GM23338 (cell line): ENCODE results near the gene FOXC2. TPM values are rescaled to one million over a fixed set of nuclear protein-coding genes. Genes with fewer than 3 reads are reported as not detected.
A peak's percentile ranks its signal among the peaks of the same experiment; 100 is the strongest.

ENCODE experiments used
- ATAC-seq: fragments of 200-7000 bp; cut with Tn5 transposase; 3 replicates; pipeline ENCODE4 v1.9.1; 2020
- DNase-seq: peaks from one replicate; pipeline ENCODE4 v3.0.0-alpha.2; 2015; ENCODE audit warnings: low spot score
- H2AFZ ChIP-seq: fragments of 200-600 bp; sonication (generic); 2 replicates; pipeline ENCODE4 v1.8.0; 2016; ENCODE audit warnings: antibody characterized with exemption, mild to moderate bottlenecking, moderate library complexity
- H3F3A ChIP-seq: fragments of 200-600 bp; sonication (generic); replicated peaks from 2 replicates; pipeline ENCODE4 v1.8.0; 2017; ENCODE audit warnings: antibody characterized with exemption, mixed run types, low read depth
- H3K27ac ChIP-seq: fragments of 200-600 bp; sonication (generic); 2 replicates; pipeline ENCODE4 v1.6.1; 2016; ENCODE audit warnings: low read depth
- H3K27me3 ChIP-seq: fragments of 200-600 bp; sonication (generic); 2 replicates; pipeline ENCODE4 v1.8.0; 2016; ENCODE audit warnings: mild to moderate bottlenecking, mixed run types, moderate library complexity; ENCODE audit not compliant: insufficient read depth
- H3K36me3 ChIP-seq: fragments of 200-600 bp; sonication (generic); 2 replicates; pipeline ENCODE4 v1.8.0; 2016; ENCODE audit warnings: mild to moderate bottlenecking; ENCODE audit not compliant: insufficient read depth
- H3K4me1 ChIP-seq: fragments of 200-600 bp; sonication (generic); 2 replicates; pipeline ENCODE4 v1.8.0; 2016; ENCODE audit warnings: mild to moderate bottlenecking, moderate library complexity; ENCODE audit not compliant: insufficient read depth
- H3K4me2 ChIP-seq: fragments of 200-600 bp; sonication (generic); 2 replicates; pipeline ENCODE4 v1.7.1; 2017; ENCODE audit warnings: mixed run types
- H3K4me3 ChIP-seq: fragments of 200-600 bp; sonication (generic); 2 replicates; pipeline ENCODE4 v1.6.1; 2016; ENCODE audit warnings: mixed run types
- H3K79me2 ChIP-seq: fragments of 200-600 bp; sonication (generic); replicated peaks from 2 replicates; pipeline ENCODE4 v1.8.0; 2017; ENCODE audit warnings: mild to moderate bottlenecking; ENCODE audit not compliant: insufficient read depth
- H3K9me2 ChIP-seq: fragments of 200-600 bp; sonication (generic); 2 replicates; pipeline ENCODE4 v1.8.0; 2017; ENCODE audit not compliant: insufficient read depth
- H4K20me1 ChIP-seq: fragments of 200-600 bp; sonication (generic); replicated peaks from 2 replicates; pipeline ENCODE4 v1.8.0; 2017; ENCODE audit warnings: mild to moderate bottlenecking; ENCODE audit not compliant: insufficient read depth
- H3K27ac Mint-ChIP-seq: 2 replicates; pipeline ENCODE4 v1.8.0; 2020; ENCODE audit warnings: inconsistent platforms, mild to moderate bottlenecking, moderate library complexity, mixed read lengths
- H3K27me3 Mint-ChIP-seq: 3 replicates; pipeline ENCODE4 v1.8.0; 2022; ENCODE audit warnings: low read depth, mild to moderate bottlenecking, moderate library complexity, mixed read lengths, inconsistent platforms; ENCODE audit not compliant: insufficient read depth, poor library complexity
- H3K36me3 Mint-ChIP-seq: 3 replicates; pipeline ENCODE4 v1.8.0; 2021; ENCODE audit warnings: low read depth, mild to moderate bottlenecking, inconsistent platforms, moderate library complexity, mixed read lengths
- H3K4me1 Mint-ChIP-seq: 3 replicates; pipeline ENCODE4 v1.8.0; 2020; ENCODE audit warnings: mild to moderate bottlenecking, inconsistent platforms, mixed read lengths
- H3K4me3 Mint-ChIP-seq: 3 replicates; pipeline ENCODE4 v1.8.0; 2021; ENCODE audit warnings: moderate library complexity, mild to moderate bottlenecking, inconsistent platforms, mixed read lengths
- H3K9me3 Mint-ChIP-seq: 3 replicates; pipeline ENCODE4 v1.8.0; 2020; ENCODE audit warnings: moderate library complexity, mild to moderate bottlenecking, inconsistent platforms, mixed read lengths
- EZH2 ChIP-seq: fragments of 200-600 bp; sonication (generic); IDR thresholded peaks from one replicate; pipeline ENCODE4 v1.8.0; 2017; ENCODE audit warnings: antibody characterized with exemption, mild to moderate bottlenecking, low read depth; ENCODE audit not compliant: unreplicated experiment
- EZH2phosphoT487 ChIP-seq: fragments of 200-600 bp; sonication (generic); IDR thresholded peaks from one replicate; pipeline ENCODE4 v1.8.1; 2018; ENCODE audit warnings: antibody characterized with exemption; ENCODE audit not compliant: unreplicated experiment
- polyA plus RNA-seq: library from polyadenylated mRNA; unstranded; fragments of >200 nt; fragmentation: Nextera tagmentation; extraction: Ambion mirVana; gene quantifications from 2 replicates; pipeline ENCODE4 v1.2.1, GENCODE V29; 2016
- total RNA-seq: library from RNA; depleted of rRNA; stranded (reverse); fragments of >200 nt; shearing (Covaris generic); gene quantifications from 2 replicates; pipeline ENCODE4 v1.2.3, GENCODE V29; 2014
- TF ChIP-seq, protein P1 (sequence below), 2 experiments: fragments of 200-600 bp in 1 of 2; sonication (generic) in 1 of 2; conservative IDR thresholded peaks; 2 replicates each; pipeline versions ENCODE4 v1.5.1 to v1.6.1; 2016 to 2017; ENCODE audit warnings: antibody characterized with exemption in 2 of 2, low read depth in 2 of 2, mild to moderate bottlenecking in 2 of 2, moderate library complexity in 1 of 2
- TF ChIP-seq, protein P2 (sequence below): IDR thresholded peaks from one replicate; pipeline ENCODE4 v1.6.1; 2018; ENCODE audit warnings: antibody characterized with exemption; ENCODE audit not compliant: unreplicated experiment

The FOXC2 gene
- total and polyA plus RNA-seq, 2 experiments from 2014 or later: 0.16 TPM; not detected in 1

DNA sequence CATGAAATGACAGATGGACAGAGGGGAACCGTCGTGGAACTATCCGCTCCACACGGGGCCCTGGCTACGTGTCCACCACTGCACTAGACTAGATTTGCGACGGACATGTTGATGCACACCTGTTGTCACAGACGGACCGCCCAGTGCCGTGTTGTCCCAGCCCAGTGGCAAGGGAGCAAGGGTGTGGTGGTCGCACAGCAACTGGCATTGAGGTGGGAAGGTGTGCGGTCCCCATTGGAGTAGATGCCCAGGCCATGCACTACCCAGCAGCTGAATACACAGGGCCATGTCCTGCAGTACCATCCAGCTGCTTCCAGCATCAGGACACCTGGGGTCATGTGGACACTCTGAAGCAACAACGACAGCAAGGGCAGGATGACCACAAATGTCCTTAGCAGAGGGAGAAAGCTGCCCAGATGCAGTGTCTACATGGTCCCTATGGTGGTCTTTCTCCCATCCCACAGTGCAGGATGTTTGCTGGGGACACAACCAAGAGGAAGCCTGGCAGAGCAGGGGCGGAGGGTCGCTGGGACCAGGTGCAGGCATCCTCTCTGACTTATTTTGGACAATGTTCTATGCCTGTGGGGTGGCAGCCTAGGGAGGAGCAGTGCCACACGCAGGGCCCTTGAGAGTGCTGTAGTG is 47.5 kb upstream of the FOXC2 start (continued):
- TF ChIP-seq, protein P1, sequence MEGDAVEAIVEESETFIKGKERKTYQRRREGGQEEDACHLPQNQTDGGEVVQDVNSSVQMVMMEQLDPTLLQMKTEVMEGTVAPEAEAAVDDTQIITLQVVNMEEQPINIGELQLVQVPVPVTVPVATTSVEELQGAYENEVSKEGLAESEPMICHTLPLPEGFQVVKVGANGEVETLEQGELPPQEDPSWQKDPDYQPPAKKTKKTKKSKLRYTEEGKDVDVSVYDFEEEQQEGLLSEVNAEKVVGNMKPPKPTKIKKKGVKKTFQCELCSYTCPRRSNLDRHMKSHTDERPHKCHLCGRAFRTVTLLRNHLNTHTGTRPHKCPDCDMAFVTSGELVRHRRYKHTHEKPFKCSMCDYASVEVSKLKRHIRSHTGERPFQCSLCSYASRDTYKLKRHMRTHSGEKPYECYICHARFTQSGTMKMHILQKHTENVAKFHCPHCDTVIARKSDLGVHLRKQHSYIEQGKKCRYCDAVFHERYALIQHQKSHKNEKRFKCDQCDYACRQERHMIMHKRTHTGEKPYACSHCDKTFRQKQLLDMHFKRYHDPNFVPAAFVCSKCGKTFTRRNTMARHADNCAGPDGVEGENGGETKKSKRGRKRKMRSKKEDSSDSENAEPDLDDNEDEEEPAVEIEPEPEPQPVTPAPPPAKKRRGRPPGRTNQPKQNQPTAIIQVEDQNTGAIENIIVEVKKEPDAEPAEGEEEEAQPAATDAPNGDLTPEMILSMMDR (conservative IDR thresholded peaks at IDR 0.05; ENCODE audit: low read depth in 2 of 2): no peak
- TF ChIP-seq EZH2phosphoT487: no peak
- TF ChIP-seq, protein P2, sequence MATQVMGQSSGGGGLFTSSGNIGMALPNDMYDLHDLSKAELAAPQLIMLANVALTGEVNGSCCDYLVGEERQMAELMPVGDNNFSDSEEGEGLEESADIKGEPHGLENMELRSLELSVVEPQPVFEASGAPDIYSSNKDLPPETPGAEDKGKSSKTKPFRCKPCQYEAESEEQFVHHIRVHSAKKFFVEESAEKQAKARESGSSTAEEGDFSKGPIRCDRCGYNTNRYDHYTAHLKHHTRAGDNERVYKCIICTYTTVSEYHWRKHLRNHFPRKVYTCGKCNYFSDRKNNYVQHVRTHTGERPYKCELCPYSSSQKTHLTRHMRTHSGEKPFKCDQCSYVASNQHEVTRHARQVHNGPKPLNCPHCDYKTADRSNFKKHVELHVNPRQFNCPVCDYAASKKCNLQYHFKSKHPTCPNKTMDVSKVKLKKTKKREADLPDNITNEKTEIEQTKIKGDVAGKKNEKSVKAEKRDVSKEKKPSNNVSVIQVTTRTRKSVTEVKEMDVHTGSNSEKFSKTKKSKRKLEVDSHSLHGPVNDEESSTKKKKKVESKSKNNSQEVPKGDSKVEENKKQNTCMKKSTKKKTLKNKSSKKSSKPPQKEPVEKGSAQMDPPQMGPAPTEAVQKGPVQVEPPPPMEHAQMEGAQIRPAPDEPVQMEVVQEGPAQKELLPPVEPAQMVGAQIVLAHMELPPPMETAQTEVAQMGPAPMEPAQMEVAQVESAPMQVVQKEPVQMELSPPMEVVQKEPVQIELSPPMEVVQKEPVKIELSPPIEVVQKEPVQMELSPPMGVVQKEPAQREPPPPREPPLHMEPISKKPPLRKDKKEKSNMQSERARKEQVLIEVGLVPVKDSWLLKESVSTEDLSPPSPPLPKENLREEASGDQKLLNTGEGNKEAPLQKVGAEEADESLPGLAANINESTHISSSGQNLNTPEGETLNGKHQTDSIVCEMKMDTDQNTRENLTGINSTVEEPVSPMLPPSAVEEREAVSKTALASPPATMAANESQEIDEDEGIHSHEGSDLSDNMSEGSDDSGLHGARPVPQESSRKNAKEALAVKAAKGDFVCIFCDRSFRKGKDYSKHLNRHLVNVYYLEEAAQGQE: no peak

DNA sequence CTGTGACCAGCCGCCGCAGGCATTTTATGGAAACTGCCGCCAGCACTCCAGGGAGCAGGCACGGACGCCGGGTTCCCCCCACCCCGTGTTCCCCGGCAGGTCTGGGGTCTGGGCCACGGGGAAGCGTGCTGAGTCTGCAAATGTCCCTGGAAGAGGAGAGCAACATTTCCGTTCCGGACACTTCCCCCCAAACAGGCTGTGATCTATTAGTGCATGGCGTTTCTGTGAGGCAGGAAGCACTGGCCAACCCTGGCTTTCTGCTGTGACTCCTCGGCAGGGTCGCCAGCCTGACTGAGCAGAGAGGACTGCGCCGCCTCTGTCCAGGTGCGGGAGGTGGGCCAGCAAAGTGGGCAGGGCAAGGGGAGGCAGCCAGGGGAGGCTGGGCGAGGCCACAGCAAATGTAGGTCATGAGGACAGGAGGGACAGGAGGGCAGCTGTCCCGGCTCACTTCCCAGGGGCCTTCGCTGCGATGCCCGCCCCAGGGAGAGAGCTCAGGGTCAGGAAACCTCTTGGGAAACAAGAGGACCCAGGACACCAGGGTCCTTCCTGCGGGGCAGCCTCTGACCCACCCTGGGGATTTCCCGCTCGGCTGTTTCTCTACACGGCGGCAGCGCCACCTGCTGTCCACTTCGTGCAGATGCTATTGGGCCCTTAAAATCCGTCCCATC is 46.8 kb upstream of the FOXC2 start:
- Histone ChIP-seq H3K79me2 (no peaks in the 10 kb centered on the region), H3K36me3 (no peaks in the 10 kb centered on the region), H3K27me3 (peaks cover 50% of the 10 kb centered on the region), H3K4me1 (peaks cover 11% of the 10 kb centered on the region), H3K27ac (no peak overlapping the region), H3K9me2 (no peaks in the 10 kb centered on the region), H3K4me3 (no peak overlapping the region), H3F3A (no peaks in the 10 kb centered on the region), H2AFZ (no peak overlapping the region), H4K20me1 (peaks cover 1% of the 10 kb centered on the region), H3K4me2 (no peak overlapping the region)
- Mint-ChIP-seq H3K36me3 (no peaks in the 10 kb centered on the region), H3K27me3 (peaks cover 64% of the 10 kb centered on the region), H3K9me3 (no peaks in the 10 kb centered on the region; the same call in 1 of the 3 replicates), H3K4me1 (peaks cover 10% of the 10 kb centered on the region), H3K27ac (no peak overlapping the region), H3K4me3 (no peak overlapping the region)
- TF ChIP-seq, protein P1 (conservative IDR thresholded peaks at IDR 0.05; ENCODE audit: low read depth in 2 of 2): peak; percentile 87 to 92
- no peak for TF ChIP-seq EZH2
- ATAC-seq (peak; percentile 31), DNase-seq (peak; percentile 87)
